Fibroblast of mammary gland (primary cell): ENCODE measurements around the gene GALE.
"Not testable (repeated sequence)": the region's sequence is repeated elsewhere in the genome, so short reads cannot be mapped to it uniquely, and the experiment has no call there.

Experiments
- DNase-seq: peaks from one replicate; pipeline ENCODE4 v3.0.0-alpha.2; 2010; ENCODE audit warnings: low read depth
- H3K4me3 ChIP-seq: 2 replicates; pipeline ENCODE4 v1.5.1; 2011; ENCODE audit warnings: low read depth, mild to moderate bottlenecking, low read length, moderate library complexity; ENCODE audit not compliant: control insufficient read depth
- TF ChIP-seq, protein P1 (sequence below): conservative IDR thresholded peaks from 2 replicates; pipeline ENCODE4 v1.5.1; 2011; ENCODE audit warnings: low read depth, low read length, inconsistent platforms; ENCODE audit not compliant: control insufficient read depth, insufficient read depth

Gene GALE

DNA sequence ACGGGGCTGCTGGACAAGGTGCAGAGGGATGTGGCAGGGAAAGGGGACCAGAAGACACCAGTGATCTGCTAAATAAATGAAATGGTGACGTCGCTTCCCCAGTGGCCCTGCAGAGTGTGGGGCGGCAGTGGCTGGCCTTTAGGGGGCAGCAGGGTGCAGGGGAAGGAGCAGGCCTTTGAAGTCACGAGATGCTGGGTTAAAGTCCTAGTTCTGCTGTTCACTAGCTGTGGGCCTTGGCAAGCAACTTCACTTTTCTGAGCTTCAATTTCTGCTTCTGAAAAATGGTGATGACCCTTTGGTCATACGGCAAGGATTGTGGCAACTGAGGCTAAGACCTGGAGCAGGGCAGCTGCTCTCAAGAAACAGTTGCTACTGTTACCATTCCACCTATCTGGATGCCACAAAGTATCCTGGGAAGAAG is 9.2 kb upstream of the GALE start:
- TF ChIP-seq, protein P1, sequence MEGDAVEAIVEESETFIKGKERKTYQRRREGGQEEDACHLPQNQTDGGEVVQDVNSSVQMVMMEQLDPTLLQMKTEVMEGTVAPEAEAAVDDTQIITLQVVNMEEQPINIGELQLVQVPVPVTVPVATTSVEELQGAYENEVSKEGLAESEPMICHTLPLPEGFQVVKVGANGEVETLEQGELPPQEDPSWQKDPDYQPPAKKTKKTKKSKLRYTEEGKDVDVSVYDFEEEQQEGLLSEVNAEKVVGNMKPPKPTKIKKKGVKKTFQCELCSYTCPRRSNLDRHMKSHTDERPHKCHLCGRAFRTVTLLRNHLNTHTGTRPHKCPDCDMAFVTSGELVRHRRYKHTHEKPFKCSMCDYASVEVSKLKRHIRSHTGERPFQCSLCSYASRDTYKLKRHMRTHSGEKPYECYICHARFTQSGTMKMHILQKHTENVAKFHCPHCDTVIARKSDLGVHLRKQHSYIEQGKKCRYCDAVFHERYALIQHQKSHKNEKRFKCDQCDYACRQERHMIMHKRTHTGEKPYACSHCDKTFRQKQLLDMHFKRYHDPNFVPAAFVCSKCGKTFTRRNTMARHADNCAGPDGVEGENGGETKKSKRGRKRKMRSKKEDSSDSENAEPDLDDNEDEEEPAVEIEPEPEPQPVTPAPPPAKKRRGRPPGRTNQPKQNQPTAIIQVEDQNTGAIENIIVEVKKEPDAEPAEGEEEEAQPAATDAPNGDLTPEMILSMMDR, result peak; percentile 77
- H3K4me3 ChIP-seq, result no peak overlapping the region
- peak; percentile 68 for DNase-seq

- TF ChIP-seq, protein P1, result no peak
- DNase-seq, result no peak
- H3K4me3 ChIP-seq, result no peak overlapping the region
Observed at GRCh38 chr1:23807453-23807852, 6.9 kb upstream of the GALE start.

GRCh38 chr1:23806280-23806679 is 5.7 kb upstream of the GALE start:
- H3K4me3 ChIP-seq, result no peak overlapping the region
- DNase-seq, result no peak
- TF ChIP-seq, protein P1, result no peak

DNA sequence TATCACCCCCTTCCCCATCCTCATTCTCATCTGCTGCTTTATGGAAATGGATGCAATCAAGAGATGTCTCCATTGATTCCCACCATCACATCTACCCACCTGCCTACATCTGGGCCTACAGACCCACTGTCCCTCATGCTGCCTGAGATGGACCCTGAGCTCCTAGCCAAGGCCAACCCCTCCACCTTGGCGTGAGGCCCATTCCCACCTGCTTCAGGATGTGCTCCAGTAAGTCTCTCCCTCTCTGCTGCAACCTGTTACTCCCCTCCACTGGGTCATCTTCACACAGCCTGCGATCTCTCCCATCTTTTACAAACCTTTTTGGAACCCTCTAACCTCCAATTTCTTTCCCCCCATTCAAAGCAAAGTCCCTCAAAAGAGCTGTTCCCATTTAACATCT is 4.5 kb upstream of the GALE start:
- DNase-seq, result no peak
- TF ChIP-seq, protein P1, result no peak
- H3K4me3 ChIP-seq, result no peak overlapping the region

GRCh38 chr1:23804183-23804835 is 3.8 kb upstream of the GALE start:
- H3K4me3 ChIP-seq, result no peak overlapping the region
- TF ChIP-seq, protein P1, result peak; percentile 16
- DNase-seq, result no peak

- TF ChIP-seq, protein P1, result no peak
- H3K4me3 ChIP-seq, result no peak overlapping the region
- no peak for DNase-seq
Observed at GRCh38 chr1:23803674-23804073, 3.1 kb upstream of the GALE start.

- not testable (repeated sequence) for H3K4me3 ChIP-seq, DNase-seq
Observed at GRCh38 chr1:23802809-23803342, 2.3 kb upstream of the GALE start.
